ENCODE data around the gene OSBPL10.

OSBPL10 gene, protein sequence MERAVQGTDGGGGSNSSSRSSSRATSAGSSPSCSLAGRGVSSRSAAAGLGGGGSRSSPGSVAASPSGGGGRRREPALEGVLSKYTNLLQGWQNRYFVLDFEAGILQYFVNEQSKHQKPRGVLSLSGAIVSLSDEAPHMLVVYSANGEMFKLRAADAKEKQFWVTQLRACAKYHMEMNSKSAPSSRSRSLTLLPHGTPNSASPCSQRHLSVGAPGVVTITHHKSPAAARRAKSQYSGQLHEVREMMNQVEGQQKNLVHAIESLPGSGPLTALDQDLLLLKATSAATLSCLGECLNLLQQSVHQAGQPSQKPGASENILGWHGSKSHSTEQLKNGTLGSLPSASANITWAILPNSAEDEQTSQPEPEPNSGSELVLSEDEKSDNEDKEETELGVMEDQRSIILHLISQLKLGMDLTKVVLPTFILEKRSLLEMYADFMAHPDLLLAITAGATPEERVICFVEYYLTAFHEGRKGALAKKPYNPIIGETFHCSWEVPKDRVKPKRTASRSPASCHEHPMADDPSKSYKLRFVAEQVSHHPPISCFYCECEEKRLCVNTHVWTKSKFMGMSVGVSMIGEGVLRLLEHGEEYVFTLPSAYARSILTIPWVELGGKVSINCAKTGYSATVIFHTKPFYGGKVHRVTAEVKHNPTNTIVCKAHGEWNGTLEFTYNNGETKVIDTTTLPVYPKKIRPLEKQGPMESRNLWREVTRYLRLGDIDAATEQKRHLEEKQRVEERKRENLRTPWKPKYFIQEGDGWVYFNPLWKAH

GRCh38 chr3:31981206-31982181, at the start of gene OSBPL10, which contains the start of gene ZNF860:
Gene OSBPL10, minus strand, starts transcription at chr3:31981262. Its CDS starts 83 bp downstream, at chr3:31981179.
Gene ZNF860, plus strand, starts transcription at chr3:31981750. Its CDS starts 7,330 bp downstream, at chr3:31989080.
- peaks cover 0 to 23% (median 13%) of the 10 kb centered on the region in 4 donors for H3K4me1 ChIP-seq
- peak within 1 kb of the TSS; percentile 70 to 83 for H3K4me3 ChIP-seq
- H3K27ac ChIP-seq = peak within 1 kb of the TSS; percentile 88
- no peaks in the 10 kb centered on the region for H3K27me3 ChIP-seq
- intact Hi-C loops (cut with DNase I; ENCODE audit: low total_unique reads) = no loop called here
- peak; percentile 92 to 96 for DNase-seq
- H3K36me3 ChIP-seq = no peaks in the 10 kb centered on the region
- H3K9me3 ChIP-seq = no peaks in the 10 kb centered on the region
- TF ChIP-seq, protein P1, sequence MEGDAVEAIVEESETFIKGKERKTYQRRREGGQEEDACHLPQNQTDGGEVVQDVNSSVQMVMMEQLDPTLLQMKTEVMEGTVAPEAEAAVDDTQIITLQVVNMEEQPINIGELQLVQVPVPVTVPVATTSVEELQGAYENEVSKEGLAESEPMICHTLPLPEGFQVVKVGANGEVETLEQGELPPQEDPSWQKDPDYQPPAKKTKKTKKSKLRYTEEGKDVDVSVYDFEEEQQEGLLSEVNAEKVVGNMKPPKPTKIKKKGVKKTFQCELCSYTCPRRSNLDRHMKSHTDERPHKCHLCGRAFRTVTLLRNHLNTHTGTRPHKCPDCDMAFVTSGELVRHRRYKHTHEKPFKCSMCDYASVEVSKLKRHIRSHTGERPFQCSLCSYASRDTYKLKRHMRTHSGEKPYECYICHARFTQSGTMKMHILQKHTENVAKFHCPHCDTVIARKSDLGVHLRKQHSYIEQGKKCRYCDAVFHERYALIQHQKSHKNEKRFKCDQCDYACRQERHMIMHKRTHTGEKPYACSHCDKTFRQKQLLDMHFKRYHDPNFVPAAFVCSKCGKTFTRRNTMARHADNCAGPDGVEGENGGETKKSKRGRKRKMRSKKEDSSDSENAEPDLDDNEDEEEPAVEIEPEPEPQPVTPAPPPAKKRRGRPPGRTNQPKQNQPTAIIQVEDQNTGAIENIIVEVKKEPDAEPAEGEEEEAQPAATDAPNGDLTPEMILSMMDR (IDR thresholded peaks at IDR 0.05) = no peak

DNA sequence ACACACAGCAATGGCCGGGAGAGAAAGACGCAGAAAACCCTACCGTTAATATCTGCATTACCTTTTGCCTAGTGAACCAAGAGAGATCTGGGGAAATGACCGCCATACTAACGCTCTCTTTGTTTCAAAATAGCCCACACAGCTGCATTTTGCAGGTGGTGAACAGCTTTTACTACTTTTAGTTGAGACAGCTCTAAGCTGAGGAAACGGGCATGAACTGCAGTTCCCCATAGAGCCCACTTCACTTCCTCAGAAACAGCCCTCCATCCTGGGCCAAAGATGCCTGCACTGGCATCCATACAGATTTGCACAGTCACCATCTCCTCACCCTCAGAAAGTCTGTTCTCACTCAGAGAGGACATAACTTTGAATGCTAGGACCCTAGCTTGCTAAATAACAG, 45.5 kb upstream of the OSBPL10 start:
- H3K27me3 ChIP-seq = no peaks in the 10 kb centered on the region
- TF ChIP-seq, protein P1 (IDR thresholded peaks at IDR 0.05) = no peak
- DNase-seq = no peak
- no peak overlapping the region for H3K4me3 ChIP-seq
- H3K27ac ChIP-seq = no peak overlapping the region
- intact Hi-C loops (cut with DNase I; ENCODE audit: low total_unique reads) = no loop called here
- H3K36me3 ChIP-seq = no peaks in the 10 kb centered on the region
- H3K4me1 ChIP-seq = no peaks in the 10 kb centered on the region
- H3K9me3 ChIP-seq = no peaks in the 10 kb centered on the region

- DNase-seq = no peak
- Histone ChIP-seq H3K4me3 (no peak overlapping the region), H3K4me1 (no peaks in the 10 kb centered on the region), H3K9me3 (no peaks in the 10 kb centered on the region), H3K27ac (no peak overlapping the region), H3K36me3 (no peaks in the 10 kb centered on the region), H3K27me3 (no peaks in the 10 kb centered on the region)
- TF ChIP-seq, protein P1 (IDR thresholded peaks at IDR 0.05) = no peak
- intact Hi-C loops (cut with DNase I; ENCODE audit: low total_unique reads) = no loop called here
These were observed 41.9 kb upstream of the OSBPL10 start for GRCh38 chr3:32022947-32023346.

GRCh38 chr3:32021748-32022147, 40.7 kb upstream of the OSBPL10 start:
- TF ChIP-seq, protein P1 (IDR thresholded peaks at IDR 0.05) = no peak
- DNase-seq = no peak
- Histone ChIP-seq H3K9me3 (no peaks in the 10 kb centered on the region), H3K4me1 (peaks cover 0 to 5% (median 0%) of the 10 kb centered on the region in 4 donors), H3K27me3 (no peaks in the 10 kb centered on the region), H3K4me3 (no peak overlapping the region), H3K27ac (no peak overlapping the region), H3K36me3 (no peaks in the 10 kb centered on the region)
- intact Hi-C loops (cut with DNase I; ENCODE audit: low total_unique reads) = no loop called here

DNA sequence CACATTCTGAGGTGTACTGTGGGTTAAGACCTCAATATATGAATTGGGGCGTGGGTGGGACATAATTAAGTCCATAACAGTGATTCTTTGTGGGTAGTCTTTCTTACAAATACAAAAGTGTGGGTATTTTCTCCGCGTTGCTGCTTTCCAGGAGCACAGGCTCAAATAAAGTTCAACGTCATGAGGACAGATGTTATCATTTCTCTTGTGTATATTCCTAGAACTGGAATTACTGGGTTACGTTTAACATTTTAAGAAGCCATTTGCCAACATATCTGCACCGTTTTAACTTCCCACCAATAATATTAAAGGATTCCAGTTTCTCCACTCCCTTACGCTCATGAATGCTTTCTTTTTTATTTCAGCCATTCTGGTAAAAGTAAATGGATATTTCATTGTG, 40.1 kb upstream of the OSBPL10 start:
- no peak for DNase-seq
- Histone ChIP-seq H3K27ac (no peak overlapping the region), H3K9me3 (no peaks in the 10 kb centered on the region), H3K4me3 (no peak overlapping the region), H3K27me3 (no peaks in the 10 kb centered on the region), H3K4me1 (peaks cover 0 to 5% (median 0%) of the 10 kb centered on the region in 4 donors), H3K36me3 (no peaks in the 10 kb centered on the region)
- intact Hi-C loops (cut with DNase I; ENCODE audit: low total_unique reads) = no loop called here
- TF ChIP-seq, protein P1 (IDR thresholded peaks at IDR 0.05) = no peak

Data from tibial artery (tissue), 4 donors.